PC-3 (cell line): ENCODE data around the gene KLF8.

ENCODE experiments used
- CTCF ChIP-seq: fragments of 300-600 bp; sonication (generic); conservative IDR thresholded peaks from 2 replicates; pipeline ENCODE4 v1.5.1; 2017; ENCODE audit warnings: antibody characterized with exemption, low read depth, mild to moderate bottlenecking, low read length
- EZH2 ChIP-seq: fragments of 300-600 bp; sonication (generic); IDR thresholded peaks from one replicate; pipeline ENCODE4 v1.6.1; 2017; ENCODE audit warnings: antibody characterized with exemption, mild to moderate bottlenecking, low read length; ENCODE audit not compliant: unreplicated experiment

- TF ChIP-seq EZH2: no peak
- no peak for TF ChIP-seq CTCF
Measured at GRCh38 chrX:56226980-56227379, 5.2 kb upstream of the KLF8 start.
